Adrenal gland (tissue), 5 donors: ENCODE data around the gene PPP1R12C.

ENCODE experiments used
- CTCF ChIP-seq, 6 experiments: fragments of 450-650 bp in 4 of 6; fragments of 200-600 bp in 2 of 6; sonication (generic) in 1 of 6; IDR thresholded peaks; 1 replicate in 5 of 6; 2 replicates in 1 of 6; pipeline versions ENCODE4 v1.5.1 to v1.8.0; 2016 to 2021; ENCODE audit warnings: antibody characterized with exemption in 6 of 6, mild to moderate bottlenecking in 2 of 6, moderate library complexity in 1 of 6
- POLR2A ChIP-seq, 2 donors: fragments of 450-650 bp; IDR thresholded peaks; one replicate each; pipeline ENCODE4 v1.6.1; 2017; ENCODE audit warnings: antibody characterized with exemption in 2 of 2, mild to moderate bottlenecking in 2 of 2, moderate library complexity in 1 of 2
- donor health status: DM: no; HTN: no; CAD: no.

DNA sequence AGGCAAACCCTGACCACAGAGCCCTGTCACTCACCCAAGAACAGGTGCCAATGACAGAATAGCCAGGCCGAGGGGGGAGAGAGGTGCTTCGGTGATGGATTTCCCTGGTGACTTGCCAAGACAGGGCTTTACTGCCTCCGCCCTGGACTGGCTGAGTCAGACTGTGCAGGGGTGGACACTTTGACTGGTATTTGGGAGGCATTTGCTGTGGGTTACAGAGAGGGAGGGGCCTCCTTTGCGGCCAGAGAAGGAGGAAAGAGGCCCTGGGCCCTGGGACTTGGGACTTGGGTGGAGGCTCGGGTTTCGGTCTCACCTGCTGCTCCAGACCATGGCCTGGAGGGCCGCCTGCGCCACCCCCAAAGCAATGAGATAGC is 46.3 kb downstream of the PPP1R12C start:
- TF ChIP-seq CTCF (IDR thresholded peaks at IDR 0.05) (no peak), POLR2A (IDR thresholded peaks at IDR 0.05) (no peak)
